Endometrial microvascular endothelial cells (primary cell): Measurements from ENCODE around the gene CEACAM6. TPM values are rescaled to one million over a fixed set of nuclear protein-coding genes. Genes with fewer than 3 reads are reported as not detected.
"Not testable (repeated sequence)": the region's sequence is repeated elsewhere in the genome, so short reads cannot be mapped to it uniquely, and the experiment has no call there.

Experiments used
- in situ Hi-C: cut with HindIII; loops from 2 replicates; pipeline ENCODE4 v1.10.0; 2017; ENCODE audit warnings: low sequenced_read_pairs, low pct_unique_long_range_greater_than_20kb; ENCODE audit errors: inconsistent ontology term
- total RNA-seq: library from RNA; depleted of rRNA; stranded (reverse); fragments of >200 nt; gene quantifications from one replicate; pipeline ENCODE4 v1.2.3, GENCODE V29; 2015; ENCODE audit errors: inconsistent ontology term

CEACAM6 gene
- total RNA-seq: not detected

DNA sequence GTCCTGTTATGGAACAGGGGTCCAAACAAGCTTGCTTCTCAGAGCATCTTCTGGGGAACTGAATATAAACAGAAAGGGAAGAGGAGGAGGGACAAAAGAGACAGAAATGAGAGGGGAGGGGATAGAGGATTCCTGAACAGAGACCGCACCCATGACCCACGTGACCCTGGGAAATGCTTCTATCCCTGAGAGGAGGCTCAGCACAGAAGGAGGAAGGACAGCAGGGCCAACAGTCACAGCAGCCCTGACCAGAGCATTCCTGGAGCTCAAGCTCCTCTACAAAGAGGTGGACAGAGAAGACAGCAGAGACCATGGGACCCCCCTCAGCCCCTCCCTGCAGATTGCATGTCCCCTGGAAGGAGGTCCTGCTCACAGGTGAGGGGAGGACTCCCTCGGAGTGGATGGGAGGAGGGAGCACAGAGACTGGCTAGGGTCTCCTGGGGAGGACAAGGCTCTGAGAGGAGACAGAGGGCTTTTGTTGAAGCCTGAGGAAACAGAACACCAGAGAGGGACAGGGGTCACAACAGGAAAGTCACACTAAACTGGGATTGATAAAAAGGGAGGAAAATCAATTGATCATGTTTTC is at the start of gene CEACAM6:
TSS of gene CEACAM6 (plus strand) at position 203 of the 586 bp plus-strand sequence. CDS start at position 312, 109 bp downstream.
- in situ Hi-C loops: no loop called here

DNA sequence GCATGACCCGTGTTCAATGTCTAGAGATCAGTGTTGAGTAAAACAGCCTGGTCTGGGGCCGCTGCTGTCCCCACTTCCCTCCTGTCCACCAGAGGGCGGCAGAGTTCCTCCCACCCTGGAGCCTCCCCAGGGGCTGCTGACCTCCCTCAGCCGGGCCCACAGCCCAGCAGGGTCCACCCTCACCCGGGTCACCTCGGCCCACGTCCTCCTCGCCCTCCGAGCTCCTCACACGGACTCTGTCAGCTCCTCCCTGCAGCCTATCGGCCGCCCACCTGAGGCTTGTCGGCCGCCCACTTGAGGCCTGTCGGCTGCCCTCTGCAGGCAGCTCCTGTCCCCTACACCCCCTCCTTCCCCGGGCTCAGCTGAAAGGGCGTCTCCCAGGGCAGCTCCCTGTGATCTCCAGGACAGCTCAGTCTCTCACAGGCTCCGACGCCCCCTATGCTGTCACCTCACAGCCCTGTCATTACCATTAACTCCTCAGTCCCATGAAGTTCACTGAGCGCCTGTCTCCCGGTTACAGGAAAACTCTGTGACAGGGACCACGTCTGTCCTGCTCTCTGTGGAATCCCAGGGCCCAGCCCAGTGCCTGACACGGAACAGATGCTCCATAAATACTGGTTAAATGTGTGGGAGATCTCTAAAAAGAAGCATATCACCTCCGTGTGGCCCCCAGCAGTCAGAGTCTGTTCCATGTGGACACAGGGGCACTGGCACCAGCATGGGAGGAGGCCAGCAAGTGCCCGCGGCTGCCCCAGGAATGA is 48.4 kb upstream of the CEACAM6 start:
- in situ Hi-C loops: no loop called here

DNA sequence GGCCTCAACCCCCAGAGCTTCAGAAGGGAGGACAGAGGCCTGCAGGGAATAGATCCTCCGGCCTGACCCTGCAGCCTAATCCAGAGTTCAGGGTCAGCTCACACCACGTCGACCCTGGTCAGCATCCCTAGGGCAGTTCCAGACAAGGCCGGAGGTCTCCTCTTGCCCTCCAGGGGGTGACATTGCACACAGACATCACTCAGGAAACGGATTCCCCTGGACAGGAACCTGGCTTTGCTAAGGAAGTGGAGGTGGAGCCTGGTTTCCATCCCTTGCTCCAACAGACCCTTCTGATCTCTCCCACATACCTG is 47.9 kb upstream of the CEACAM6 start:
- in situ Hi-C loops: no loop called here

DNA sequence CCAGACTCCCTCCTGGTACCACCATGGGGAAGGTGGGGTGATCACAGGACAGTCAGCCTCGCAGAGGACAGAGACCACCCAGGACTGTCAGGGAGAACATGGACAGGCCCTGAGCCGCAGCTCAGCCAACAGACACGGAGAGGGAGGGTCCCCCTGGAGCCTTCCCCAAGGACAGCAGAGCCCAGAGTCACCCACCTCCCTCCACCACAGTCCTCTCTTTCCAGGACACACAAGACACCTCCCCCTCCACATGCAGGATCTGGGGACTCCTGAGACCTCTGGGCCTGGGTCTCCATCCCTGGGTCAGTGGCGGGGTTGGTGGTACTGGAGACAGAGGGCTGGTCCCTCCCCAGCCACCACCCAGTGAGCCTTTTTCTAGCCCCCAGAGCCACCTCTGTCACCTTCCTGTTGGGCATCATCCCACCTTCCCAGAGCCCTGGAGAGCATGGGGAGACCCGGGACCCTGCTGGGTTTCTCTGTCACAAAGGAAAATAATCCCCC is 47.4 kb upstream of the CEACAM6 start:
- in situ Hi-C loops: no loop called here

DNA sequence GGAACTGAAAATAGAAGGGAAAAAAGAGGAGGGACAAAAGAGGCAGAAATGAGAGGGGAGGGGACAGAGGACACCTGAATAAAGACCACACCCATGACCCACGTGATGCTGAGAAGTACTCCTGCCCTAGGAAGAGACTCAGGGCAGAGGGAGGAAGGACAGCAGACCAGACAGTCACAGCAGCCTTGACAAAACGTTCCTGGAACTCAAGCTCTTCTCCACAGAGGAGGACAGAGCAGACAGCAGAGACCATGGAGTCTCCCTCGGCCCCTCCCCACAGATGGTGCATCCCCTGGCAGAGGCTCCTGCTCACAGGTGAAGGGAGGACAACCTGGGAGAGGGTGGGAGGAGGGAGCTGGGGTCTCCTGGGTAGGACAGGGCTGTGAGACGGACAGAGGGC is 46.8 kb upstream of the CEACAM6 start, which contains the start of gene CEACAM5:
TSS of gene CEACAM5 (plus strand) at position 146 of the 400 bp plus-strand sequence. CDS start at position 252, 106 bp downstream.
- in situ Hi-C loops: no loop called here

DNA sequence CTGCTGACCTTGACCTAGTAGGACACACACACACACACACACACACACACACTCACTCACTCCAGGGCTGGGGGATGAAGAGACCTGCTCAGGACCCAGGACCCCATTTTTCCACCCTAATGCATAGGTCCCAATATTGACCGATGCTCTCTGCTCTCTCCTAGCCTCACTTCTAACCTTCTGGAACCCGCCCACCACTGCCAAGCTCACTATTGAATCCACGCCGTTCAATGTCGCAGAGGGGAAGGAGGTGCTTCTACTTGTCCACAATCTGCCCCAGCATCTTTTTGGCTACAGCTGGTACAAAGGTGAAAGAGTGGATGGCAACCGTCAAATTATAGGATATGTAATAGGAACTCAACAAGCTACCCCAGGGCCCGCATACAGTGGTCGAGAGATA is 45.8 kb upstream of the CEACAM6 start:
- in situ Hi-C loops: not testable (repeated sequence)

DNA sequence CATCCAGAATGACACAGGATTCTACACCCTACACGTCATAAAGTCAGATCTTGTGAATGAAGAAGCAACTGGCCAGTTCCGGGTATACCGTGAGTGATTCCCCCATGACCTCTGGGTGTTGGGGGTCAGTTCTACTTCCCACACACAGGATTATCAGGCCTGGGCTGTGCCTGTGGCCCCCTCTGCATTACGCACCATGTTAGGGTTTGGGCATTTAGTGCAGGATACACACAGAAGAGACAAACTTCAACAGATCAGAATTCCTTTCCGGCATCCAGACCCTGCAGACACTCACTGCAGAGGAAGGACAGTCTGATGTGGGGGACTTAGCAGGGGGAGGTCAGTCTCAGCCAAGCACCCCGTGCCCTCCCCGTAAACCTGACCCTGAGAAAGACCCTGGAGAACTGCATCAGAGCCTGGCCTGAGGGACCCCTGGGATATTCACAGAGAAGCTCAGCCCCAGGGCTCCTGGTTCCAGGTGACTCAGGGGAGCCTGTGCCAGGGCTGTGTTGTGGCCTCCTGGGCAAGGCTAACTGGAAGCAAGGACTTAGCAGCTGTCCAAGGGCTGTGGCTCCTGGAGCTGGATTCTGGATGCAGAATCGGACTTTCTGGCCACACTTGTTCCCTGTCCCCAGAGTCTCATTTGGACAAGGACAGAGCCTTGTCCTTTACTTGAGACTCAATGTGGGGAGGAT is 45.2 kb upstream of the CEACAM6 start:
- in situ Hi-C loops: no loop called here

DNA sequence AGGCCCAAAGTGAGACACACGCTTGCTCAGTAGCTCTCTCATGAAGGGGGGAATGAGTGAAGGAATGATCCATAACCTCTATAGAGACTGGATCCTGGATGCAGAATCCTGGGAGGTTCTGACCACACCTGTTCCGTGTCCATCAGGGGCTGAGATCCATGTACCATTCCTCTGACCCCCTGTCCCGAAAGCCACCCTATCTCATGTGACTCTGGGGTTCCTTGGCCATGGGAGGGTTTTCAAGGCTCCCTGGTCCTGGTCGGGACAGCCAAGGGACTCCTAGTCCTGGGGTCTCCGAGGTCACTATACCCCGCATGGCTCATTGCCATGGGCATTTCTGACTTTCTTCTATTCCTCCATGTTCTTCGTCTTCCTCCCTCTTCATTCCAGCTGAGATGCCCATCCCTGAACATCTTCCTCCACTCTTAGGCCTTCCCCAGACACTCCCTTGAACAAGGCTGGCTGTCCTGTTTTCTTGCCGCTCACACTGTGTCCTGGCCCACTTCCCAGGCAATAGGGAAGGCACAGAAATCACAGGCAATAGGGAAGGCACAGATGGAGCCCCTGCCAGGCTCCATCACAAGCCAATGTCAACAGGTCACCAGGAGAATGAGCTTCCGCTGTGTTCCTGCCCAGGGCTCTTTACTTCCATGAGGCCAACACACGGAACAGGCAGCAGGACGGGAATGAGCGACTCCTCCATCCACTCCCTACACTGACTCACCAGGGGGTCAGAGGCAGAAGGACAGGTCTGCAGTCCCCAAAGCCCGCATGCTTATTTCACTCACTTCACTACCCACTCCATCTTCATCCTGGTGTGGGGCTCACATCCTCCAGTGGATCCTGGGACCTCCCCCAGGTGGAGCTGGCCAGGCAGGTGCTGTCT is 43.7 kb upstream of the CEACAM6 start:
- in situ Hi-C loops: no loop called here

DNA sequence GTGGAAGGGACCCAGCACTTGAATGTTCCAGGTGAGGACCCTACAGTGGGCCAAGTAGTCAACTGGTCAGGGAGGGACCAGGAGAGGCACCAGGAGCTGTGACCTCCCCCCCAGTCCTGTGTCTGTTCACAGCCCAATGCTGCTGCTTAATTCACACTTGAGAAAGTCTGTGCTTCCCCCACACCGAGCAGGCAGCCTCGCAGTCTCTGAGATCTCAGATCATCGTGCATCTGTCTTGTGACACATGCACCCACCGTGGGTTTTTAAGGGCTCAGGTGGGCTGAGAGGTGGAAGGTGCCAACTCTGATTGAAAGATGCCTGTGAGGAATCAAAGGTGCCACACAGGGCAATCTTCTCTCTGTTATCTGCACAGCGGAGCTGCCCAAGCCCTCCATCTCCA is 40.7 kb upstream of the CEACAM6 start:
- in situ Hi-C loops: no loop called here

DNA sequence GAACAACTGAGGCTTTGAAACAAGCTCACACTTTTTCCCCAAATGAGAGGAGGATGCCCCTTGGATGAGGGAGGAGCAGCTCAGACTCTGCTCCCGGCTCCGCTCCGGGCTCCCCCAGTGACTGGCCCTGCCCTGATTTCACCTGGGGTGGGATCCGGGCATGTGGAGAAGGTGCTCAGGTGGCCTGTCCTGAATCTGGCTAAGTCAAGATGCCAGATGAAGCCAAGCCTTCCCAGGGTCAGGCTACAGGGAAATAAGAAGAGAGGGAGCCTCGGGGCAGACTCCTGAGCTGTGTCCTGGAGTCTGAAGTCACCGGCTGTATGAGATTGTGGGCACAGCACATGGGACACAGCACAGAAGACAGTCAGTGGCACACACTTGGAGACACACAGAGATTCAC is 36.6 kb upstream of the CEACAM6 start:
- in situ Hi-C loops: no loop called here

DNA sequence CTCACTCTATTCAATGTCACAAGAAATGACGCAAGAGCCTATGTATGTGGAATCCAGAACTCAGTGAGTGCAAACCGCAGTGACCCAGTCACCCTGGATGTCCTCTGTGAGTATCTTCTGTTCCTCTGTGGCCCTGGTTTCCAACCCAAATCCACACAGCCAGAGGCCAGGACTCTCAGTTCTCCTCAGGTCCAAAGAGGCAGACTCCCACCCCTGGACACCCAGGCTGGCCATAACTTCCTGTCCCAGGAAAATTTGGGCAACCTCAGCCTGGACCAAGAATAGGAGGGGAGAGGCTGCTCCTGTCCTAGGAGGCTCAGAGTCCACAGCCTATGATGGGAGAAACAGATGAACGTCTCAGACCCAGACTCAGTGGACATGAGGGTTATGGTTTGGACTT is 35.2 kb upstream of the CEACAM6 start:
- in situ Hi-C loops: no loop called here

DNA sequence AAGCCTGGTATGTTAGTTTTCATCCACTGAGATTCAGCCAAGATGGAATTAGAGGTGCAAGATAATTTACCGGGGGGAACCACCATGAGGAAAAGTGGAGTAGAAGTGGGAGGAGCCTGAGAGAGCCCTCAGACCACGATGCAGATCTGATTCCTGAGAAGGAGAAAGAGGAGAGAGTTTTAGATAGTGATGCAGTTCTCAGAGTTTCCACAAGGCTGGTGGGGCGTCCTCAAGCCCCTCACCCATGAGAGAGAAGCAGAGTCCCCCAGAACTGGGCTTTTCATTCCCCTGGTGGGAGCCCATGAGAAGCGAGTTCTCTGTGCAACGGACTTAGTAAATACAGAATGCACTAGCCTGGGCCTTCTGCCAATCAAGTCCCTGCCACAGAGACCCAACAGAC is 28.8 kb upstream of the CEACAM6 start:
- in situ Hi-C loops: no loop called here

DNA sequence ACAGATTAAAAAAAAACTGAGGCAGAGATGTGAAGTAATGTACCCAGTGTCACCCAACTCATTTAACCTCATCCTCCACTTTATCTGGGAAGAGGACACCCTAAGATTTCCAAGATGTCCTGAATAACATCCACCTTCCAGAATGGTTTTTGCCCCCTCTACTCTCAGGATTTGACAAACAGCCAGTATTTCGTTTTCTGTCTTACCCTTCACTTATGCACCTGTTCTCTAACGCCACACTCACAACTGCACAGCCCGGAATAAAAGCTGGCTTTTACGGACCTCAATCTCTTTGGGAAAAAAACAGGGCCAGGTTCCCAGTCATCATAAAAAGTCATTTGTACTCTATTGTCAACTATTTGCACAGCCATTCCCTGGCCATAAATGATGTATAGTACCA is 21.2 kb upstream of the CEACAM6 start:
- in situ Hi-C loops: no loop called here

DNA sequence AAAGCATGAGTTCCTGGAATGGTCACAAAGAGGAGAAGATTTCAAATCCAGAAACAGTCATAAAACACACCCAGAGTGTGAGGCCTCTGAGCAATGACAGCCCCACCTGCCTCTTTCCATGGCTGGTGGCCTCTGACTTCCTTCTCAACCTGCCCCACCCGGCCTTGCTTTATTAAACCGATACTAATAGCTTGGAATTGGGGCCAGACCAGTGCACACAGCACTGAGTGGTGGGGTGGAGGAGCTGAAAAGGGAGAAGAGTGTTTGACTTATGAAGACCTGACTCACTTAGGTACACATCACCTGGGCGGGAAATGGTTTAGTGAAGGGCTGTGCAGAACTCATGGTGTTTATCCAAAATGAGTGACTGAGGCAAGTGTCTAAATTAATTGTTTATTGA is 20.7 kb upstream of the CEACAM6 start:
- in situ Hi-C loops: no loop called here

DNA sequence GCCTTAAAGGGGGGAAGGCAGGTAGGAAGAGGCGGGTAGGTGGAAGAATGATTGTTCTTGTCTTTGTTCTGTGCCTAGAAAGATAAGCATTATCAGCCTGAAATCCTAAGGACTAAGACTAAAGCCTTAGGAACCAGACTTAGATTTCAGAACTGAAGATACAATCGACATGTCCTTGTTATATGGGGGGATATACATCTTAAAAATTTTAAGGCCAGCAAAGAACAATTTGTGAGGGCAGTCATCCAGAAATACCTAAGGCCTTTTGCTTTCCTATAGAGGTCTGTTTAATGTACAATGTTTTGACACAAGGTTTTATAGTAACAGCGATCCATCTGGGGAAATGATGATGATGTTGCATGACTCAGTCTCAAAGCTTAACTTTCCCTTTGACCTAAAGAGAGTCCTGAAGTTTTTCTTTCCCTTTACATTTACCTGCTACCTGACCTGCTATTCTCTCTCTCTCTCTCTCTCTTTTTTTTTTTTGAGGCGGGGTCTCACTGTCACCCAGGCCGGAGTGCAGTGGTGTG is 20.2 kb upstream of the CEACAM6 start:
- in situ Hi-C loops: no loop called here

DNA sequence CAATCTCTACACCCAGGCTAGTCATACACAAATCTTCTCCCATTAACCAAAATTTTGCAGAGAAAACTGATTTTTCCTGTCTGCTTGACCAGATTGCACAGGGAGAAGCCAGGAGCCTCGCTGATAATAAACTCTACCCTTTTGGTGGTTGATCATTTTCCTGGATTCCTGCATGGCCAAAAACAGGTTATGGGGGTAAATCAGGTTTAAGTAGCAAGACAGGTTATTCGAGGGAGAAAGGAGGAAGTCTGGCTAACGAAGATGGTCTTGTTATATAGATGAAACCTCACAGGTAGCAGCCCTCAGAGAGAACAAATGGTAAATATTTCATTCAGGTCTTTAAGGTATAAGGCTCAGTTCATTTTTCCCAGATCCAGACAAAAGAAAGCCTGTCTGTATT is 16.0 kb upstream of the CEACAM6 start:
- in situ Hi-C loops: no loop called here

DNA sequence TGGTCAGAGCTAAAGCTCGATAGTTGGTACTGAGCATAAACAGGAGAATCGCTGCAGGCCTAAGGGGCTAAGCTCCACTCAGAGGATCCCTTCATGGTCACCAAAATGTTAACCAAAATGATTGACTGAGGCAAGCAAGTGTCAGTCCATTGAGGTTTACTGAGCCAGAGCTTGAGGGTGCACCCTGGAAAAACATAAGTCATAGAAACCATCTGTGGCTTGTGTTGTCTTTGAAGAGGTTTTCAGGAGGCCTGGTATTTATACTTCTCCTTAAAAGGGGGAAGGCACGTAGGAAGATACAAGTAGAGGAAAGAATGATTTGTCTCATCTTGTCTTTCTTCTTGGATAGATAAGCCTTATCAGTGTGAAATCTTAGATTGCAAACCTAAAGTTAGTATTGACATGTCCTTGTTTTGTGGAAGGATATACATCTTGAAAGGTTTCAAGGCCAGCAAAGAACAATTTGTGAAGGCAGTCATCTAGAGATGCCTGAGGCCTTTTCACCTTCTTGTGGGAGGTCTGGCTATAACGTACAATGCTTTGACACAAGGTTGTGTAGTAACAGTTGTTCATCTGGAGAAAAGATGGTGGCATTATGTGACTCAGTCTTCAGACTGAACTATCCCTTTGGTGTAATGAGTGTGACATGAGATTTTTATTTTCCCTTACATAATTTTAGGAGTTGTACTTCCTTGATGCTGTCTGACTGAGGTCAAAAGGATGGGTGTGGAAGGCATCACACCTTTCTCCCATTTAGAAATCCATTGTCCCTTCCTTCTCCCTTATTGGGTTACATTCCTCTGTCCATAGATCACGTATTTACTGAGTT is 14.7 kb upstream of the CEACAM6 start:
- in situ Hi-C loops: no loop called here

DNA sequence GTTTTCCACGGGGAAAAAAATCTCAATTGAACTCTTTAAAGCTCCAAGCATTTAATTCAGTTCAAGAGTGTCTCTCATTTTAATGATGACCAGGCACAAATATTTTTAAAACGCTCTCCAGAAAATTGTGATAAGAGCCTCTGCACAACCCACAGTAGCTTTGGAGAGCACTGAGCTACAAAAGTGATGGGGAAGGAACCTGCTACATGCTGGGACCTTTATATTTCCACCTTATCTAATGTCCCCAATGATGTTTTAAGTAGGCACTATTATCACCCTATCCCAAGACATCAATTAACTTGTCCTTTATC is 14.1 kb upstream of the CEACAM6 start:
- in situ Hi-C loops: no loop called here
